ENCODE results near the gene ZYG11B. TPM values are rescaled to one million over a fixed set of nuclear protein-coding genes. Genes with fewer than 3 reads are reported as not detected.

The ZYG11B gene
- total and polyA plus RNA-seq, 9 of the 15 experiments (the other 6 are each of a cell fraction or from before 2014, with no cell fraction given): 4.9 to 22.2 (median 12.2) TPM

DNA sequence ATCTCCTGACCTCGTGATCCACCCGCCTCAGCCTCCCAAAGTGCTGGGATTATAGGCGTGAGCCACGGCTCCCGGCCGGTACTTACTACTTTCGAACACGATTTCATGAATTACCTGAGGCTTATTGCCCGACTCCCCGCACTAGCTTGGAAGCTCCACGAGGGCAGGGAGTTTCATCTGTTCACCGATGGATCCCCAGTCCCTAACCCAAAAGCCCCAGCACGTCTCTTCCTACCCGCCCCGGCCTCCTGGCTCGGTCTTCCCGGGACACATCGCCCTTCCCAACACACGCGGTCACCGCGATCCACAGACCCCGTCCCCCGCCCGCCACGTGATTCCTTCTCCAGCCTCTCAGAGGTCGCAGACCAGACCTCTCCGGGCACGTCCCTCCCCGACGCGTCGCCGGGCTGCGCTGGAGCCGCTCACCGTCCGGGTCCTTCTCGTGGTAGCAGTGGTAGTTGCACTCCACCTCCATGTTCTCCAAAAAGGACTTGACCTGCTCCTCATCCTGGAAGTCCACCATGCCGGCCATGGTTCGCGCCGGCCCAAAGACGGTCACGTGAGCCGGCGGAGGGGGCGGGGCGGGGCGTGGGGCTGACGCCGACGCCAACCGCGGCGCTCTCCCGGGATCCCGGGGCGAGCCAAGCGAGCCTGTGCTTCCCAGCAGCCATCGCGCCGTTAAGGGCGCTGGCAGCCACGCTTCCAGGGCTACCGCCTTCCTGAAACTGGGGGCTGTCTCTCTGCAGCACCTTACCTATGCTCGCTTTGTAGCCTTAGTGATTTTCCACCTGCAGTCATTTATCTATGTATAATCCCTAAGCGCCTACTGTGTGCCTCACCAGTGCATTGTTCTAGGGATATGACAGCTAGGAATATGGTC is 28.2 kb upstream of the ZYG11B start, which contains the start of gene COA7 (continued):
- TF ChIP-seq BRF1 (IDR thresholded peaks at IDR 0.05; ENCODE audit: borderline replicate concordance, extremely low read depth, insufficient read length): no peak
- TF ChIP-seq ATF2 (CRISPR knock-in tag; IDR thresholded peaks at IDR 0.05): 0 out of 2 replicates have a peak, but pooled peaks have one; percentile 58
- TF ChIP-seq, protein P1, sequence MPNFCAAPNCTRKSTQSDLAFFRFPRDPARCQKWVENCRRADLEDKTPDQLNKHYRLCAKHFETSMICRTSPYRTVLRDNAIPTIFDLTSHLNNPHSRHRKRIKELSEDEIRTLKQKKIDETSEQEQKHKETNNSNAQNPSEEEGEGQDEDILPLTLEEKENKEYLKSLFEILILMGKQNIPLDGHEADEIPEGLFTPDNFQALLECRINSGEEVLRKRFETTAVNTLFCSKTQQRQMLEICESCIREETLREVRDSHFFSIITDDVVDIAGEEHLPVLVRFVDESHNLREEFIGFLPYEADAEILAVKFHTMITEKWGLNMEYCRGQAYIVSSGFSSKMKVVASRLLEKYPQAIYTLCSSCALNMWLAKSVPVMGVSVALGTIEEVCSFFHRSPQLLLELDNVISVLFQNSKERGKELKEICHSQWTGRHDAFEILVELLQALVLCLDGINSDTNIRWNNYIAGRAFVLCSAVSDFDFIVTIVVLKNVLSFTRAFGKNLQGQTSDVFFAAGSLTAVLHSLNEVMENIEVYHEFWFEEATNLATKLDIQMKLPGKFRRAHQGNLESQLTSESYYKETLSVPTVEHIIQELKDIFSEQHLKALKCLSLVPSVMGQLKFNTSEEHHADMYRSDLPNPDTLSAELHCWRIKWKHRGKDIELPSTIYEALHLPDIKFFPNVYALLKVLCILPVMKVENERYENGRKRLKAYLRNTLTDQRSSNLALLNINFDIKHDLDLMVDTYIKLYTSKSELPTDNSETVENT (CRISPR knock-in tag; IDR thresholded peaks at IDR 0.05): no peak
- no peak for TF ChIP-seq SMAD2 (IDR thresholded peaks at IDR 0.05; ENCODE audit: low read depth, low read length)
- TF ChIP-seq KLF13 (tag; IDR thresholded peaks at IDR 0.05; ENCODE audit: borderline replicate concordance, low read depth): no peak; the same call in 1 of the 2 replicates
- TF ChIP-seq ZZZ3 (IDR thresholded peaks at IDR 0.05): peak; percentile 67; the same call in 1 of the 2 replicates
- TF ChIP-seq MTA3 (IDR thresholded peaks at IDR 0.05; ENCODE audit: borderline replicate concordance): peak; percentile 66; the same call in 1 of the 2 replicates
- TF ChIP-seq FOXM1 (IDR thresholded peaks at IDR 0.05; ENCODE audit: low read depth): no peak
- TF ChIP-seq FOXM1 (CRISPR knock-in tag; IDR thresholded peaks at IDR 0.05; ENCODE audit: low read depth): peak; percentile 91; the same call in 1 of the 2 replicates
- no peak for TF ChIP-seq NFIX (CRISPR knock-in tag; IDR thresholded peaks at IDR 0.05; ENCODE audit: low read depth)
- peak; percentile 3; the same call in 1 of the 2 replicates for TF ChIP-seq ZNF121 (CRISPR knock-in tag; conservative IDR thresholded peaks at IDR 0.05)
- peak; percentile 72 for TF ChIP-seq SIN3B (IDR thresholded peaks at IDR 0.05; ENCODE audit: low read depth)
- TF ChIP-seq, protein P2, sequence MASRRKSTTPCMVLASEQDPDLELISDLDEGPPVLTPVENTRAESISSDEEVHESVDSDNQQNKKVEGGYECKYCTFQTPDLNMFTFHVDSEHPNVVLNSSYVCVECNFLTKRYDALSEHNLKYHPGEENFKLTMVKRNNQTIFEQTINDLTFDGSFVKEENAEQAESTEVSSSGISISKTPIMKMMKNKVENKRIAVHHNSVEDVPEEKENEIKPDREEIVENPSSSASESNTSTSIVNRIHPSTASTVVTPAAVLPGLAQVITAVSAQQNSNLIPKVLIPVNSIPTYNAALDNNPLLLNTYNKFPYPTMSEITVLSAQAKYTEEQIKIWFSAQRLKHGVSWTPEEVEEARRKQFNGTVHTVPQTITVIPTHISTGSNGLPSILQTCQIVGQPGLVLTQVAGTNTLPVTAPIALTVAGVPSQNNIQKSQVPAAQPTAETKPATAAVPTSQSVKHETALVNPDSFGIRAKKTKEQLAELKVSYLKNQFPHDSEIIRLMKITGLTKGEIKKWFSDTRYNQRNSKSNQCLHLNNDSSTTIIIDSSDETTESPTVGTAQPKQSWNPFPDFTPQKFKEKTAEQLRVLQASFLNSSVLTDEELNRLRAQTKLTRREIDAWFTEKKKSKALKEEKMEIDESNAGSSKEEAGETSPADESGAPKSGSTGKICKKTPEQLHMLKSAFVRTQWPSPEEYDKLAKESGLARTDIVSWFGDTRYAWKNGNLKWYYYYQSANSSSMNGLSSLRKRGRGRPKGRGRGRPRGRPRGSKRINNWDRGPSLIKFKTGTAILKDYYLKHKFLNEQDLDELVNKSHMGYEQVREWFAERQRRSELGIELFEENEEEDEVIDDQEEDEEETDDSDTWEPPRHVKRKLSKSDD (conservative IDR thresholded peaks at IDR 0.05; ENCODE audit: low read length): no peak; the same call in 1 of the 2 replicates
- no peak for TF ChIP-seq NCOA6 (IDR thresholded peaks at IDR 0.05)
- TF ChIP-seq HLTF (IDR thresholded peaks at IDR 0.05): no peak
- peak; percentile 52; the same call in 1 of the 2 replicates for TF ChIP-seq ZNF175 (CRISPR knock-in tag; IDR thresholded peaks at IDR 0.05; ENCODE audit: low read depth)
- TF ChIP-seq, protein P3, sequence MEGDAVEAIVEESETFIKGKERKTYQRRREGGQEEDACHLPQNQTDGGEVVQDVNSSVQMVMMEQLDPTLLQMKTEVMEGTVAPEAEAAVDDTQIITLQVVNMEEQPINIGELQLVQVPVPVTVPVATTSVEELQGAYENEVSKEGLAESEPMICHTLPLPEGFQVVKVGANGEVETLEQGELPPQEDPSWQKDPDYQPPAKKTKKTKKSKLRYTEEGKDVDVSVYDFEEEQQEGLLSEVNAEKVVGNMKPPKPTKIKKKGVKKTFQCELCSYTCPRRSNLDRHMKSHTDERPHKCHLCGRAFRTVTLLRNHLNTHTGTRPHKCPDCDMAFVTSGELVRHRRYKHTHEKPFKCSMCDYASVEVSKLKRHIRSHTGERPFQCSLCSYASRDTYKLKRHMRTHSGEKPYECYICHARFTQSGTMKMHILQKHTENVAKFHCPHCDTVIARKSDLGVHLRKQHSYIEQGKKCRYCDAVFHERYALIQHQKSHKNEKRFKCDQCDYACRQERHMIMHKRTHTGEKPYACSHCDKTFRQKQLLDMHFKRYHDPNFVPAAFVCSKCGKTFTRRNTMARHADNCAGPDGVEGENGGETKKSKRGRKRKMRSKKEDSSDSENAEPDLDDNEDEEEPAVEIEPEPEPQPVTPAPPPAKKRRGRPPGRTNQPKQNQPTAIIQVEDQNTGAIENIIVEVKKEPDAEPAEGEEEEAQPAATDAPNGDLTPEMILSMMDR (IDR thresholded peaks at IDR 0.05 in 2 of 3, conservative IDR thresholded peaks at IDR 0.05 in 1 of 3; ENCODE audit: insufficient read depth in 2 of 3, low read depth in 1 of 3, low read length in 3 of 3): no peak; a peak in 1 of 6 replicates

All from K562 (cell line).